ENCODE results near the gene NFATC3. TPM values are rescaled to one million over a fixed set of nuclear protein-coding genes. Genes with fewer than 3 reads are reported as not detected.
"Not testable (repeated sequence)": the region's sequence is repeated elsewhere in the genome, so short reads cannot be mapped to it uniquely, and the experiment has no call there.

NFATC3 gene
- total and polyA plus RNA-seq, 8 donors, result 34.6 to 65.8 (median 39.9) TPM

GRCh38 chr16:68091380-68092261 lies 6.5 kb downstream of the NFATC3 start:
- Histone ChIP-seq H3K9me3 (no peaks in the 10 kb centered on the region), H3K36me3 (no peaks in the 10 kb centered on the region), H3K4me1 (peaks cover 35 to 88% of the 10 kb centered on the region in 2 donors), H3K27ac (peak overlapping the region; percentile 23 to 60), H3K27me3 (no peaks in the 10 kb centered on the region), H3K4me3 (no peak overlapping the region)
- intact Hi-C loops (cut with DNase I), result loop anchor here in 1 of 2 donors (10.0 kb wide), 1 partner anchor 133 kb away; no protein-coding TSS in a partner anchor
- TF ChIP-seq CTCF (IDR thresholded peaks at IDR 0.05), result no peak
- ATAC-seq, result peak; percentile 37
- DNase-seq, result no peak

DNA sequence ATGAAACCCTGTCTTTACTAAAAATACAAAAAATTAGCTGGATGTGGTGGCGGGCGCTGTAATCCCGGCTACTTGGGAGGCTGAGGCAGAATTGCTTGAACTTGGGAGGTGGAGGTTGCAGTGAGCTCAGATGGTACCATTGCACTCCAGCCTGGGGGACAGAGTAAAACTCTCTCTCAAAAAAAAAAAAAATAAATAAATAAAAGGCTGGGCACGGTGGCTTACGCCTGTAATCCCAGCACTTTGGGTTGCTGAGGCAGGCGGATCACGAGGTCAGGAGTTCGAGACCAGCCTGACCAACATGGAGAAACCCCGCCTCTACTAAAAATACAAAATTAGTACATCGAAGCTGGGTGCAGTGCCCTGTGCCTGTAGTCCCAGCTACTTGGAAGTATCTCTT lies 7.1 kb downstream of the NFATC3 start:
- H3K27me3 ChIP-seq, H3K36me3 ChIP-seq, ATAC-seq, H3K9me3 ChIP-seq, DNase-seq, H3K4me3 ChIP-seq: not testable (repeated sequence)
- peaks cover 30 to 81% of the 10 kb centered on the region in 2 donors for H3K4me1 ChIP-seq
- intact Hi-C loops (cut with DNase I), result loop anchor here in 1 of 2 donors (10.0 kb wide), 1 partner anchor 133 kb away; no protein-coding TSS in a partner anchor
- H3K27ac ChIP-seq, result peak overlapping the region; percentile 23 to 60

DNA sequence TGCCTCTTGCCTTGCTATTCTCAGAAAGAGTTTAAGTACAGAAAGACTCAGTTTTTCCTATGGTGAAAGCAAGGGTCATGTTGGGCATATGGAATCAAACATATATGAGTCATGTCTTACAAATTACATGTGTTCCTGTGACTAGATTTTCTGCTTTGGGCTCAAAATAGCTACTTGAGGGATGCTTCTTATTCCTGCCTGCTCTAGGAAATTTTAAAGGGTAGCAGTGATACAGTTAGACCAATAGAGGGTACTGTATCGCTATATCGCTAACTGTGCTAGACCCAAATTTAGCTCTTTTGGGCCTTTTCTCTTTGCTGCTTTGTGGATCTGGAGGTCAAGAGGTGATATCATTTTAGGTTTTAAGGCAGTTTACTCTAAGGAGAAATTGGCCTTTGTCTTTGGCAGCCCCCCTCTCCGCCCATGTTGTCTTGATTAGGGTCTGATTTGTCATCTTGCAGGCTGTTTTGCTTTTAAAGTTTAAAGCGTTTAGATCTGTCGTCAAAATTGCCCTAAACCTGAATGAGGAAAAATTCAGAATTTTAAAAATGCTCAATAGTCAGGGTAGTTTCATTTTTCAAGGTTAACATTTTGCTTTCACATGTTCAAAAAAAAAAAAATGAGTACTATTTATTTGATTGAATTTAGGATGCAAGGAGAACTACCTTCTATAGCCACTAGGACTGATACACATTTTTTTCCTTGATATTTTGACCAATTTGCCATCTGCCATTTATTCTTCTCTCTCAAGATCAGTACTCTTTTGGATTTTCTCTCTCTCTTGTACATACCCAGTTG lies 8.8 kb downstream of the NFATC3 start:
- Histone ChIP-seq H3K36me3 (peaks cover 0 to 5% of the 10 kb centered on the region in 2 donors), H3K4me3 (no peak overlapping the region), H3K9me3 (no peaks in the 10 kb centered on the region), H3K4me1 (peaks cover 23 to 66% of the 10 kb centered on the region in 2 donors), H3K27ac (no peak overlapping the region), H3K27me3 (no peaks in the 10 kb centered on the region)
- DNase-seq (no peak), ATAC-seq (peak; percentile 59)
- TF ChIP-seq CTCF (IDR thresholded peaks at IDR 0.05), result no peak
- intact Hi-C loops (cut with DNase I), result loop anchor here in 1 of 2 donors (10.0 kb wide), 1 partner anchor 131 kb away; no protein-coding TSS in a partner anchor

DNA sequence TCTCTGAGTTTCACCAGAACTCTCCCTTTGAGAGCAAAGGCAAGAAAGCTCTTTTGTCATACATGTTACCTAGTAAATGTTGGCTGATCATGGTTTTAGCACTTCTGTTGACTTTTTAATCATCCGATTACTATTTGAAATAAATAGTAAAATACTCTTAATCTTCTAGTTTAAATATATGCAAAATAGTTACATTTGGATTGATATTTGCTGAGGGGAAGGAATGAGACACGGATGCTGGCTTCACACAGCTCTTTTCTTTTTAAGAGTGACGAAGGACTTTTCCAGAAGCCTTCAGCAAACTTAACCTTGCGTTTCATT lies 9.4 kb downstream of the NFATC3 start:
- Histone ChIP-seq H3K4me3 (no peak overlapping the region), H3K27me3 (no peaks in the 10 kb centered on the region), H3K36me3 (peaks cover 0 to 5% of the 10 kb centered on the region in 2 donors), H3K27ac (no peak overlapping the region), H3K9me3 (no peaks in the 10 kb centered on the region), H3K4me1 (peaks cover 23 to 60% of the 10 kb centered on the region in 2 donors)
- intact Hi-C loops (cut with DNase I), result loop anchor here in 1 of 2 donors (10.0 kb wide), 1 partner anchor 130 kb away; no protein-coding TSS in a partner anchor
- ATAC-seq, result no peak
- no peak for DNase-seq
- no peak for TF ChIP-seq CTCF (IDR thresholded peaks at IDR 0.05)

- Histone ChIP-seq H3K4me3 (no peak overlapping the region), H3K9me3 (no peaks in the 10 kb centered on the region), H3K27me3 (no peaks in the 10 kb centered on the region), H3K36me3 (peaks cover 0 to 5% of the 10 kb centered on the region in 2 donors), H3K27ac (no peak overlapping the region), H3K4me1 (peaks cover 19 to 41% of the 10 kb centered on the region in 2 donors)
- DNase-seq, result no peak
- intact Hi-C loops (cut with DNase I), result loop anchor here in 1 of 2 donors (10.0 kb wide), 1 partner anchor 128 kb away; no protein-coding TSS in a partner anchor
- no peak for ATAC-seq
- TF ChIP-seq CTCF (IDR thresholded peaks at IDR 0.05), result no peak
These were observed 11.3 kb downstream of the NFATC3 start for GRCh38 chr16:68096491-68096890.

Measured in left lung (tissue), 10 donors.